ENCODE measurements around the gene LINGO4.

The LINGO4 gene

DNA sequence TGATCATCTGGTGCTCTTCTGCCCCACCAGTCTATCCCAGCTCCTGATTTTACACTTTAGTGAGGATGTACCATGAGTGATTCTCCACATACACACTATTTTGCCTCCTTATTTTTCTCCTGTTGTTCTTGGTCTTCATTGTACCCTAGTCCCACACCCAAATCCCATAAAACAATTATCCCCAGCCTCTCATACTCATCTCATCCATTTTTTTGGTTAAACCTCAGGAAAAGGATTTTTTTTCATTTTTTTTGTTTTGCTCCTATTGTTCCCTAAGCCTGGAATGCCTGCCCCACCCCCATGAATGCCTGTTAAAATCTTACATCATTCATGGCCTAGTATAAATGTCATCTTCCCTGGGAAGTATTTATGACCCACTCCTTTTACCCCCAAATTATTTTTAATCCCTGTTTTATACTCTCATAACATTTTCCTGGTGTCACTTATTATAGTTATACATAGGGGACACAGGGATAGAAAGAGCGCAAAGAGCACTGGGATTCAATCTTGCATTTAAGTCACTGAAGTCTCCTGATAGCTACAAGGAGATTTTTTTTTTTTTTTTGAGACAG, 4.9 kb upstream of the LINGO4 start:
- DNase-seq (ENCODE audit: low read depth) = no peak
- TF ChIP-seq MYC (IDR thresholded peaks at IDR 0.05; ENCODE audit: low read depth, low read length) (no peak), POLR2A (IDR thresholded peaks at IDR 0.05; ENCODE audit: extremely low read depth, insufficient read length) (no peak)
- TF ChIP-seq, protein P1, sequence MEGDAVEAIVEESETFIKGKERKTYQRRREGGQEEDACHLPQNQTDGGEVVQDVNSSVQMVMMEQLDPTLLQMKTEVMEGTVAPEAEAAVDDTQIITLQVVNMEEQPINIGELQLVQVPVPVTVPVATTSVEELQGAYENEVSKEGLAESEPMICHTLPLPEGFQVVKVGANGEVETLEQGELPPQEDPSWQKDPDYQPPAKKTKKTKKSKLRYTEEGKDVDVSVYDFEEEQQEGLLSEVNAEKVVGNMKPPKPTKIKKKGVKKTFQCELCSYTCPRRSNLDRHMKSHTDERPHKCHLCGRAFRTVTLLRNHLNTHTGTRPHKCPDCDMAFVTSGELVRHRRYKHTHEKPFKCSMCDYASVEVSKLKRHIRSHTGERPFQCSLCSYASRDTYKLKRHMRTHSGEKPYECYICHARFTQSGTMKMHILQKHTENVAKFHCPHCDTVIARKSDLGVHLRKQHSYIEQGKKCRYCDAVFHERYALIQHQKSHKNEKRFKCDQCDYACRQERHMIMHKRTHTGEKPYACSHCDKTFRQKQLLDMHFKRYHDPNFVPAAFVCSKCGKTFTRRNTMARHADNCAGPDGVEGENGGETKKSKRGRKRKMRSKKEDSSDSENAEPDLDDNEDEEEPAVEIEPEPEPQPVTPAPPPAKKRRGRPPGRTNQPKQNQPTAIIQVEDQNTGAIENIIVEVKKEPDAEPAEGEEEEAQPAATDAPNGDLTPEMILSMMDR (IDR thresholded peaks at IDR 0.05; ENCODE audit: low read depth, low read length) = no peak
- TF ChIP-seq, protein P2, sequence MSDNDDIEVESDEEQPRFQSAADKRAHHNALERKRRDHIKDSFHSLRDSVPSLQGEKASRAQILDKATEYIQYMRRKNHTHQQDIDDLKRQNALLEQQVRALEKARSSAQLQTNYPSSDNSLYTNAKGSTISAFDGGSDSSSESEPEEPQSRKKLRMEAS (IDR thresholded peaks at IDR 0.05; ENCODE audit: low read depth, low read length) = no peak
- no peak overlapping the region for H3K4me3 ChIP-seq (ENCODE audit: low read depth, low read length)

DNA sequence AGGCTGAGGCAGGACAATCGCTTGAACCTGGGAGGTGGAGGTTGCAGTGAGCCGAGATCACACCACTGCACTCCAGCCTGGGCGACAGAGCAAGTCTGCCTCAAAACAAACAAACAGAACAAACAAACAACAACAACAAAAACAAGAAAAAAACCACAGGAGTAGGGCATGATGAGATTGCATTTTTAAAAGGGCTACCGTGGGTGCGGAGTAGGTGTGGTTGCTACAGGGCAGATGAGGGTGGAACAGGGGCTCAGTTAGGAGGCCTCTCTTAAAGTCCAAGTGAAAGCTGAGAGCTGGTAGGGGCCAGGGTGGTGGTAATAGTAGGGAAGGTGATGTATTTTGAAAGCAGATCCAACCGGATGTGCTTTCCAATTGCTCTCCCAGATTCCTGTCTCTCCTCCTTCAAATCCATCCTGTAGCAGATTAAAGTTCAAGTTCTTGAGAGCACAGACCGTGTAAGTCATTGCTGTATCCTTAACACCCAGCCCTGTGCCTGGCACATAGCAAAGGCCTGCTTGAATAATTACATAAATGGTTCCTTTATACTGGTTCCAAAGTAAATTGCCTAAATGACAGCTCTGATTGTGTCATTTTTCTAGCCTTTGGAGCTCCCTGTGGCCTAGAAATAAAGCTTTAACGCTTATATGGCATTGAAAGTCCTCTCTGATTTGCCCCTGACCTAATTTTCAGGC, 4.2 kb upstream of the LINGO4 start:
- H3K4me3 ChIP-seq (ENCODE audit: low read depth, low read length) = no peak overlapping the region
- no peak for TF ChIP-seq MYC (IDR thresholded peaks at IDR 0.05; ENCODE audit: low read depth, low read length)
- TF ChIP-seq, protein P1 (IDR thresholded peaks at IDR 0.05; ENCODE audit: low read depth, low read length) = no peak
- TF ChIP-seq, protein P2 (IDR thresholded peaks at IDR 0.05; ENCODE audit: low read depth, low read length) = no peak
- TF ChIP-seq POLR2A (IDR thresholded peaks at IDR 0.05; ENCODE audit: extremely low read depth, insufficient read length) = no peak

DNA sequence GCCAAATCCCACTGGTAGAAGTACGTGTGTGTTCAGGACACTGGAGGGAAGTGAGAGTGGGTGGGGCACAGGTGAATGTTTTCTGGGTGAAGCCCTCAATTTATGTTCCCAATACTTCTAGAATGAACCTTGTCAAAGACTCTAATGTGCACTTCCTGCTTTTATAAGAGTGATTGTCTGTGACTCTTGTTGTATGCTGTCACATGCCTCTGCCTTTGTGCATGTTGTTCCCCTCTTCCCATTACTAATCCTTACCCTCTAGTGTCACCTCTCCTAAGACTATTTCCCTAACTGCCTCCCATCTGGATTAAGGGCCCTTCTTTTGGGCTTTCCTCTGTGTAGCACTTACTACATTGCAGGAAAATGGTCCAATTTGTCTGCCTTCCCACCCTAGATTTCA, 2.5 kb upstream of the LINGO4 start:
- H3K4me3 ChIP-seq (ENCODE audit: low read depth, low read length) = no peak overlapping the region
- no peak for DNase-seq (ENCODE audit: low read depth)
- TF ChIP-seq, protein P1 (IDR thresholded peaks at IDR 0.05; ENCODE audit: low read depth, low read length) = no peak
- TF ChIP-seq POLR2A (IDR thresholded peaks at IDR 0.05; ENCODE audit: extremely low read depth, insufficient read length) (no peak), MYC (IDR thresholded peaks at IDR 0.05; ENCODE audit: low read depth, low read length) (no peak)
- TF ChIP-seq, protein P2 (IDR thresholded peaks at IDR 0.05; ENCODE audit: low read depth, low read length) = no peak

More for the DNA sequence above, 4.2 kb upstream of the LINGO4 start:
- no peak for DNase-seq (ENCODE audit: low read depth)

DNA sequence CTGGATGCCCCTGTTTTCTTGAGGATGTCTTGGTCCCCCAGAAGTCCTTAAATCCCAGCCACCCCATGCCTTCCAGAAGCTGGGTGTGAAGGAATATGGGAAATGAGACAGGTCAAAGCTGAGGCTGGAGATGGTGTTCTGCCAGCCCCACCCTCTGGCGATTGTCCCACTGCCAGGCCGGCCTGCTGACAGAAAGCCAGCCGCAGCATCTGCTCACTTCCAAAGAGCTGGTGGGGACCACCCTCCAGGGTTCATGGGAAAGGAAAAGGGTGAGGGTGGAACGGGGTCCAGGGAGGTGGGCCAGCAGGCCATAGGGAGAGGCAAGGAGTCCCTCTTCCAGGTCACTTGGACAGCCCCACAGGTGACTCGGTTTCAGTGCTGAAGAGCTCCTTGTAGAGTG, 1.9 kb upstream of the LINGO4 start:
- no peak for DNase-seq (ENCODE audit: low read depth)
- no peak overlapping the region for H3K4me3 ChIP-seq (ENCODE audit: low read depth, low read length)
- TF ChIP-seq POLR2A (IDR thresholded peaks at IDR 0.05; ENCODE audit: extremely low read depth, insufficient read length) (no peak), MYC (IDR thresholded peaks at IDR 0.05; ENCODE audit: low read depth, low read length) (no peak)
- TF ChIP-seq, protein P1 (IDR thresholded peaks at IDR 0.05; ENCODE audit: low read depth, low read length) = no peak
- TF ChIP-seq, protein P2 (IDR thresholded peaks at IDR 0.05; ENCODE audit: low read depth, low read length) = no peak

DNA sequence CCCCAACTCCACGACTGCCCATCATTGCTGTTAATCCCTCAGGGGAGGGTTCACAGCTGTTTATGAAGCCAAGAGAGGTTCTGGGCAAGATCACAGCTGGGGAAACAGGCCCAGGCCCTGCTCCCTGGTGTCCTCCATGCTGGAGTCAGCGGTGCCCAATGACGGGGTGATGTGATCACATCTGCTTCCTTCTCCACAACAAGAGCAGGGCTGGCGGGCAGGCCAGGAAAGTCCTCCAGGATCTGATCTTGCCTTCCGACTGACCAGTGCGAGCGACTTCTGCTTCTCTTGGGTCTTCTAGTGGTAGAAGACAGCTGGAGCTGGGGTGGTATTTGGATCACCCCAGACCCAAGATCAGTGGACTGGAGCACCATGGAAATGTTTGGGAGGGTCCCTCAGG, 951 bp upstream of the LINGO4 start:
- H3K4me3 ChIP-seq (ENCODE audit: low read depth, low read length) = no peak overlapping the region
- DNase-seq (ENCODE audit: low read depth) = no peak
- TF ChIP-seq POLR2A (IDR thresholded peaks at IDR 0.05; ENCODE audit: extremely low read depth, insufficient read length) = no peak
- no peak for TF ChIP-seq MYC (IDR thresholded peaks at IDR 0.05; ENCODE audit: low read depth, low read length)

DNA sequence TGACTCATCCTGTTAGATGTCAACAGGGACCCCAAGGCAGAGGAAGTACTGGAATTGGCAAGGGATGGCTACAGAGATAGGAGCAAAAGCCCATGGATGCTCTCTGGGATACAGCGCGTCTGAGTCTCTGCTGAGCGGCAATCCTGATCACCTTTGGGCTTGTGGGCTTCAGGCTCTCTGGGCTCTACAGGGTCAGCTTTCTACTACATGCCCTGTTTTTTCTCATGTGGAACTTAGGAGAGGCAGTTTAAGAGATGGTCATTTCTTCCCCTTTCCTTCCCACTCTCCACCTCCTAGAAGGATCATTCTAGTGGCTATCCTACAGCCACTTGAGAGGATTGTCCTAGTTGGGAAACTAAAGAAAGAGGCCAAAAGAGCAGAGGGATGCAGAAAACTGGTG, 1.3 kb downstream of the LINGO4 start:
- TF ChIP-seq POLR2A (IDR thresholded peaks at IDR 0.05; ENCODE audit: extremely low read depth, insufficient read length) (no peak), MYC (IDR thresholded peaks at IDR 0.05; ENCODE audit: low read depth, low read length) (no peak)
- TF ChIP-seq, protein P1 (IDR thresholded peaks at IDR 0.05; ENCODE audit: low read depth, low read length) = no peak
- TF ChIP-seq, protein P2 (IDR thresholded peaks at IDR 0.05; ENCODE audit: low read depth, low read length) = no peak
- DNase-seq (ENCODE audit: low read depth) = no peak
- H3K4me3 ChIP-seq (ENCODE audit: low read depth, low read length) = no peak overlapping the region

All from NB4 (cell line).